Retinal pigment epithelial cell (primary cell): ENCODE data around the gene TGM6.

Experiments used
- DNase-seq: peaks from one replicate; pipeline ENCODE4 v3.0.0-alpha.2; 2010; ENCODE audit warnings: low read depth
- H3K4me3 ChIP-seq: 2 replicates; pipeline ENCODE4 v1.5.1; 2011; ENCODE audit warnings: mild to moderate bottlenecking, low read length, control low read depth, moderate library complexity
- CTCF ChIP-seq: conservative IDR thresholded peaks from 2 replicates; pipeline ENCODE4 v1.5.1; 2011; ENCODE audit warnings: low read depth, low read length, control low read depth, inconsistent platforms

The TGM6 gene

GRCh38 chr20:2460752-2461424 is 80.2 kb downstream of the TGM6 start:
- DNase-seq, result no peak
- no peak overlapping the region for H3K4me3 ChIP-seq
- no peak for TF ChIP-seq CTCF

GRCh38 chr20:2462484-2462883 is 81.8 kb downstream of the TGM6 start:
- no peak for DNase-seq
- no peak for TF ChIP-seq CTCF
- no peak overlapping the region for H3K4me3 ChIP-seq

GRCh38 chr20:2463616-2464365 is 83.1 kb downstream of the TGM6 start:
- H3K4me3 ChIP-seq, result no peak overlapping the region
- TF ChIP-seq CTCF, result no peak
- no peak for DNase-seq

- no peak overlapping the region for H3K4me3 ChIP-seq
- no peak for TF ChIP-seq CTCF
- DNase-seq, result no peak
Observed at GRCh38 chr20:2465100-2465499, 84.4 kb downstream of the TGM6 start.

GRCh38 chr20:2467412-2467811 is 86.7 kb downstream of the TGM6 start:
- DNase-seq, result no peak
- TF ChIP-seq CTCF, result no peak

GRCh38 chr20:2468581-2469407 is 88.1 kb downstream of the TGM6 start:
- TF ChIP-seq CTCF, result no peak
- peak overlapping the region; percentile 95 for H3K4me3 ChIP-seq

More at GRCh38 chr20:2467412-2467811, 86.7 kb downstream of the TGM6 start:
- no peak overlapping the region for H3K4me3 ChIP-seq

More at GRCh38 chr20:2468581-2469407, 88.1 kb downstream of the TGM6 start:
- DNase-seq, result no peak
